ENCODE data around the gene AP5Z1.

AP5Z1 gene

GRCh38 chr7:4745971-4746919 is 29.2 kb upstream of the AP5Z1 start:
- peak; percentile 63 for DNase-seq (ENCODE audit: low spot score)

- no peak for DNase-seq (ENCODE audit: low spot score)
Measured at GRCh38 chr7:4747013-4747412, 28.4 kb upstream of the AP5Z1 start.

- no peak for DNase-seq (ENCODE audit: low spot score)
Measured at GRCh38 chr7:4747746-4748145, 27.7 kb upstream of the AP5Z1 start.

- DNase-seq (ENCODE audit: low spot score) = no peak
Measured at GRCh38 chr7:4748231-4748681, 27.2 kb upstream of the AP5Z1 start.

GRCh38 chr7:4749363-4749762 is 26.1 kb upstream of the AP5Z1 start:
- no peak for DNase-seq (ENCODE audit: low spot score)

- DNase-seq (ENCODE audit: low spot score) = no peak
Measured at GRCh38 chr7:4749798-4750197, 25.6 kb upstream of the AP5Z1 start.

- no peak for DNase-seq (ENCODE audit: low spot score)
Measured at GRCh38 chr7:4751398-4751947, 23.9 kb upstream of the AP5Z1 start.

- DNase-seq (ENCODE audit: low spot score) = peak; percentile 58
Measured at GRCh38 chr7:4753598-4754432, 21.6 kb upstream of the AP5Z1 start.

- no peak for DNase-seq (ENCODE audit: low spot score)
Measured at GRCh38 chr7:4754433-4755010, 20.9 kb upstream of the AP5Z1 start.

- DNase-seq (ENCODE audit: low spot score) = no peak
Measured at GRCh38 chr7:4755045-4755444, 20.4 kb upstream of the AP5Z1 start.

- no peak for DNase-seq (ENCODE audit: low spot score)
Measured at GRCh38 chr7:4758111-4758510, 17.3 kb upstream of the AP5Z1 start.

GRCh38 chr7:4758791-4759190 is 16.6 kb upstream of the AP5Z1 start:
- no peak for DNase-seq (ENCODE audit: low spot score)

- no peak for DNase-seq (ENCODE audit: low spot score)
Measured at GRCh38 chr7:4759211-4759610, 16.2 kb upstream of the AP5Z1 start.

- no peak for DNase-seq (ENCODE audit: low spot score)
Measured at GRCh38 chr7:4760952-4761351, 14.5 kb upstream of the AP5Z1 start.

GRCh38 chr7:4762121-4763055 is 13.0 kb upstream of the AP5Z1 start:
- DNase-seq (ENCODE audit: low spot score) = no peak

- no peak for DNase-seq (ENCODE audit: low spot score)
Measured at GRCh38 chr7:4763091-4763793, 12.2 kb upstream of the AP5Z1 start.

- DNase-seq (ENCODE audit: low spot score) = no peak
Measured at GRCh38 chr7:4763794-4764185, 11.6 kb upstream of the AP5Z1 start.

- DNase-seq (ENCODE audit: low spot score) = no peak
Measured at GRCh38 chr7:4764402-4765007, 10.9 kb upstream of the AP5Z1 start.

- DNase-seq (ENCODE audit: low spot score) = no peak
Measured at GRCh38 chr7:4765776-4766490, 9.5 kb upstream of the AP5Z1 start.

Measured in COLO829 (cell line).